ENCODE results near the gene ACP7. TPM values are rescaled to one million over a fixed set of nuclear protein-coding genes. Genes with fewer than 3 reads are reported as not detected.
"Not testable (repeated sequence)": the region's sequence is repeated elsewhere in the genome, so short reads cannot be mapped to it uniquely, and the experiment has no call there.

Gene ACP7
- total and polyA plus RNA-seq, 2 donors (not counting 1 experiment from before 2014, with no cell fraction given), result not detected

DNA sequence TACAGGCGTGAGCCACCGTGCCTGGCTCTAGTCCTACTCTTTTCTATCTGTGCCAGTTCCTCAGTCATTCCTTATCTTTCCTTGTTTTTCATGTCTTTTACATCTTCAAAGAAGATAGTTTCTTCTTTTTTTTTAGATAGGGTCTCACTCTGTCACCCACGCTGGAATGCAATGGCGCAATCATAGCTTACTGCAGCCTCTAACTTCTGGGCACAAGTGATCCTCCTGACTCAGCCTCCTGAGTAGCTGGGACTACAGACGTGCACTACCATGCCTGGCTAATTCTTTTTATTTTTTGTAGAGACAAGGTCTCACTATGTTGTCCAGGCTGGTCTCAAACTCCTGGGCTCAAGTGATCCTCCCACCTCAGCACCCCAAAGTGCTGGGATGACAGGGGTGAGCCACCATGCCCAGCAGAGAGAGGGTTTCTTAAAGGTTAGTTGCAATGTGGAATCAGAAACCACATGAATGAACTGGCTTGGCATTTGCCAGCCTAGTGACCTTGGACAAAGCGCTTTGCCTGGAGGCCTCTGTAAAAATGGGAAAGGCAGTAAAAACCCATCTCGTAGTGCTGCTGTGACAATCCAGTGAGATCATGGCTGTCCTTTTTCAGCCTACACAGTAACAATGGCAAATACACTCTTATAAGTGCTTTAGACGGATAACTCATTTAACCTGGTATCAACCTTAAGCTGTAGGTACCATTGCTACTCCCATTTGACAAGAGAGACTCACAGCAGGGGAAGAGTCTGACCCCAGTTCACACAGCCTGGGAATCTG, 3.9 kb downstream of the ACP7 start:
- DNase-seq (ENCODE audit: low read depth in 2 of 2), result no peak
- Histone ChIP-seq H2AFZ (ENCODE audit: low read length) (no peak overlapping the region), H3K9me3 (ENCODE audit: control insufficient read depth, insufficient read depth, low read depth, low read length) (no peaks in the 10 kb centered on the region), H3K27ac (ENCODE audit: insufficient read depth, low read length) (no peak overlapping the region), H3K36me3 (ENCODE audit: control insufficient read depth, insufficient read depth, low read length) (no peaks in the 10 kb centered on the region), H3K4me3 (replicated peaks in 1 of 4; ENCODE audit: control extremely low read depth in 1 of 4, insufficient read depth in 1 of 4, low read depth in 3 of 4, low read length in 4 of 4) (no peak overlapping the region), H3K27me3 (ENCODE audit: control insufficient read depth, insufficient read depth, low read length) (peaks cover 22% of the 10 kb centered on the region), H3K79me2 (ENCODE audit: control insufficient read depth, insufficient read depth, low read length) (no peaks in the 10 kb centered on the region), H3K9ac (ENCODE audit: insufficient read depth, low read length) (no peak overlapping the region), H3K4me2 (ENCODE audit: extremely low read depth, insufficient read depth, low read length) (no peak overlapping the region), H4K20me1 (ENCODE audit: control insufficient read depth, extremely low read depth, insufficient read depth, low read length) (no peaks in the 10 kb centered on the region), H3K4me1 (ENCODE audit: control insufficient read depth, extremely low read depth, insufficient read depth, low read length) (no peaks in the 10 kb centered on the region)
- TF ChIP-seq, protein P1, sequence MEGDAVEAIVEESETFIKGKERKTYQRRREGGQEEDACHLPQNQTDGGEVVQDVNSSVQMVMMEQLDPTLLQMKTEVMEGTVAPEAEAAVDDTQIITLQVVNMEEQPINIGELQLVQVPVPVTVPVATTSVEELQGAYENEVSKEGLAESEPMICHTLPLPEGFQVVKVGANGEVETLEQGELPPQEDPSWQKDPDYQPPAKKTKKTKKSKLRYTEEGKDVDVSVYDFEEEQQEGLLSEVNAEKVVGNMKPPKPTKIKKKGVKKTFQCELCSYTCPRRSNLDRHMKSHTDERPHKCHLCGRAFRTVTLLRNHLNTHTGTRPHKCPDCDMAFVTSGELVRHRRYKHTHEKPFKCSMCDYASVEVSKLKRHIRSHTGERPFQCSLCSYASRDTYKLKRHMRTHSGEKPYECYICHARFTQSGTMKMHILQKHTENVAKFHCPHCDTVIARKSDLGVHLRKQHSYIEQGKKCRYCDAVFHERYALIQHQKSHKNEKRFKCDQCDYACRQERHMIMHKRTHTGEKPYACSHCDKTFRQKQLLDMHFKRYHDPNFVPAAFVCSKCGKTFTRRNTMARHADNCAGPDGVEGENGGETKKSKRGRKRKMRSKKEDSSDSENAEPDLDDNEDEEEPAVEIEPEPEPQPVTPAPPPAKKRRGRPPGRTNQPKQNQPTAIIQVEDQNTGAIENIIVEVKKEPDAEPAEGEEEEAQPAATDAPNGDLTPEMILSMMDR (conservative IDR thresholded peaks at IDR 0.05 in 1 of 2, IDR thresholded peaks at IDR 0.05 in 1 of 2; ENCODE audit: low read depth in 1 of 2, low read length in 2 of 2), result no peak
- no peak for TF ChIP-seq EZH2 (IDR thresholded peaks at IDR 0.05; ENCODE audit: low read length, missing control alignments)

DNA sequence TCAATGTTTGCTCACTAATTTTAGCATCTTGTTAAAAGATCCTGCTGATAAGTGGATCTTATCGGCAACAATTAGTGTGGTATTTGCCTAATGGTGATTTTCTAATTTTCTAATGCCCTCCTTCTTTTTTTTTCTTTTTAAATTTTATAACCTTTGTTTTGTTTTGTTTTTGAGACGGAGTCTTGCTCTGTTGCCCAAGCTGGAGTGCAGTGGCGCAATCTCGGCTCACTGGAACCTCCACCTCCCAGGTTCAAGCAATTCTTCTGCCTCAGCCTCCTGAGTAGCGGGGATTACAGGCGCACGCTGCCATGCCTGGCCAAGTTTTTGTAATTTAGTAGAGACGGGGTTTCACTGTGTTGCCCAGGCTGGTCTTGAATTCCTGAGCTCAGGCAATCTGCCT, 5.8 kb downstream of the ACP7 start:
- not testable (repeated sequence) for H3K4me2 ChIP-seq (ENCODE audit: extremely low read depth, insufficient read depth, low read length); H3K4me3 ChIP-seq (replicated peaks in 1 of 4; ENCODE audit: control extremely low read depth in 1 of 4, insufficient read depth in 1 of 4, low read depth in 3 of 4, low read length in 4 of 4); H2AFZ ChIP-seq (ENCODE audit: low read length); DNase-seq (ENCODE audit: low read depth in 2 of 2); H3K27me3 ChIP-seq (ENCODE audit: control insufficient read depth, insufficient read depth, low read length); H3K79me2 ChIP-seq (ENCODE audit: control insufficient read depth, insufficient read depth, low read length); H3K9ac ChIP-seq (ENCODE audit: insufficient read depth, low read length); H4K20me1 ChIP-seq (ENCODE audit: control insufficient read depth, extremely low read depth, insufficient read depth, low read length); H3K9me3 ChIP-seq (ENCODE audit: control insufficient read depth, insufficient read depth, low read depth, low read length); H3K4me1 ChIP-seq (ENCODE audit: control insufficient read depth, extremely low read depth, insufficient read depth, low read length); H3K36me3 ChIP-seq (ENCODE audit: control insufficient read depth, insufficient read depth, low read length); H3K27ac ChIP-seq (ENCODE audit: insufficient read depth, low read length)

DNA sequence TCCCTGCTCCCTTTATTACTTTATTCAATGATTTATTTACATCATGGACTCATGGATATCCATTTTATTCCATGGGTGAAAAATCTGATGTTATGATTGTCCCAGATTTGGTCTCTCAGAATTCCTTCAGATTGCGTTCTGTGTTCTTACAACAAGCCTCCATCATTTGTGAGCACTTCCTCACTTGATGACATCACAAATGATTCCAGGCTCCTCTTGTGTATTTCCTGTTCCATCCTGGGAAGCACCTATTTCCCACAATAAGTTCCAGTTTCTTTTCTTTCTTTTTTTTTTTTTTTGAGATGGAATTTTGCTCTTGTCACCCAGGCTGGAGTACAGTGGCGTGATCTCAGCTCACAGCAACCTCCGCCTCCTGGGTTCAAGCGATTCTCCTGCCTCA, 6.7 kb downstream of the ACP7 start:
- H3K79me2 ChIP-seq (ENCODE audit: control insufficient read depth, insufficient read depth, low read length), result no peaks in the 10 kb centered on the region
- no peaks in the 10 kb centered on the region for H3K4me1 ChIP-seq (ENCODE audit: control insufficient read depth, extremely low read depth, insufficient read depth, low read length)
- no peaks in the 10 kb centered on the region for H3K36me3 ChIP-seq (ENCODE audit: control insufficient read depth, insufficient read depth, low read length)
- no peaks in the 10 kb centered on the region for H3K9me3 ChIP-seq (ENCODE audit: control insufficient read depth, insufficient read depth, low read depth, low read length)
- H3K4me2 ChIP-seq (ENCODE audit: extremely low read depth, insufficient read depth, low read length), result no peak overlapping the region
- DNase-seq (ENCODE audit: low read depth in 2 of 2), result no peak
- H4K20me1 ChIP-seq (ENCODE audit: control insufficient read depth, extremely low read depth, insufficient read depth, low read length), result no peaks in the 10 kb centered on the region
- H3K4me3 ChIP-seq (replicated peaks in 1 of 4; ENCODE audit: control extremely low read depth in 1 of 4, insufficient read depth in 1 of 4, low read depth in 3 of 4, low read length in 4 of 4), result no peak overlapping the region
- no peak for TF ChIP-seq EZH2 (IDR thresholded peaks at IDR 0.05; ENCODE audit: low read length, missing control alignments)
- TF ChIP-seq, protein P1 (conservative IDR thresholded peaks at IDR 0.05 in 1 of 2, IDR thresholded peaks at IDR 0.05 in 1 of 2; ENCODE audit: low read depth in 1 of 2, low read length in 2 of 2), result no peak
- H2AFZ ChIP-seq (ENCODE audit: low read length), result no peak overlapping the region
- H3K9ac ChIP-seq (ENCODE audit: insufficient read depth, low read length), result no peak overlapping the region
- H3K27ac ChIP-seq (ENCODE audit: insufficient read depth, low read length), result no peak overlapping the region
- no peaks in the 10 kb centered on the region for H3K27me3 ChIP-seq (ENCODE audit: control insufficient read depth, insufficient read depth, low read length)

DNA sequence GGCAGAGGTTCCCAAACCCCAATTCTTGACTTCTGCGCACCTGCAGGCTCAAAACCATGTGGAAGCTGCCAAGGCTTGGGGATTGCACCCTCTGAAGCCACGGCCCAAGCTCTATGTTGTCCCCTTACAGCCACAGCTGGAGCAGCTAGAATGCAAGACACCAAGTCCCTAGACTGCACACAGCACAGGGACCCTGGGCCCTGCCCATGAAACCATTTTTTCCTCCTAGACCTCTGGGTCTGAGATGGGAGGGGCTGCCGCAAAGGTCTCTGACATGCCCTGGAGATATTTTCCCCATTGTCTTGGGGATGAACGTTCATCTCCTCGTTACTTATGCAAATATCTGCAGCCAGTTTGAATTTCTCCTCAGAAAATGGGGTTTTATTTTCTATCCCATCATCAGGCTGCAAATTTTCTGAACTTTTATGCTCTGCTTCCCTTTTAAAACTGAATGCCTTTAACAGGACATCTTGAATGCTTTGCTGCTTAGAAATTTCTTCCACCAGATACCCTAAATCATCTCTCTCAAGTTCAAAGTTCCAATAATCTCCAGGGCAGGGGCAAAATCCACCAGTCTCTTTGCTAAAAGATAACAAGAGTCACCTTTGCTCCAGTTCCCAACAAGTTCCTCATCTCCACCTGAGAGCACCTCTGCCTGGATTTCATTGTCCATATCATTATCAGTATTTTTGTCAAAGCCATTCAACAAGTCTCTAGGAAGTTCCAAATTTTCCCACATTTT, 11.8 kb downstream of the ACP7 start:
- not testable (repeated sequence) for H3K79me2 ChIP-seq (ENCODE audit: control insufficient read depth, insufficient read depth, low read length); DNase-seq (ENCODE audit: low read depth in 2 of 2); H4K20me1 ChIP-seq (ENCODE audit: control insufficient read depth, extremely low read depth, insufficient read depth, low read length); H3K27me3 ChIP-seq (ENCODE audit: control insufficient read depth, insufficient read depth, low read length); H3K4me3 ChIP-seq (replicated peaks in 1 of 4; ENCODE audit: control extremely low read depth in 1 of 4, insufficient read depth in 1 of 4, low read depth in 3 of 4, low read length in 4 of 4); H3K9me3 ChIP-seq (ENCODE audit: control insufficient read depth, insufficient read depth, low read depth, low read length); H3K27ac ChIP-seq (ENCODE audit: insufficient read depth, low read length); H3K4me1 ChIP-seq (ENCODE audit: control insufficient read depth, extremely low read depth, insufficient read depth, low read length); H3K4me2 ChIP-seq (ENCODE audit: extremely low read depth, insufficient read depth, low read length); H2AFZ ChIP-seq (ENCODE audit: low read length); H3K9ac ChIP-seq (ENCODE audit: insufficient read depth, low read length); H3K36me3 ChIP-seq (ENCODE audit: control insufficient read depth, insufficient read depth, low read length)

Measured in fibroblast of lung (primary cell).